ENCODE measurements around the gene TTC39C.

- TF ChIP-seq, protein P1, sequence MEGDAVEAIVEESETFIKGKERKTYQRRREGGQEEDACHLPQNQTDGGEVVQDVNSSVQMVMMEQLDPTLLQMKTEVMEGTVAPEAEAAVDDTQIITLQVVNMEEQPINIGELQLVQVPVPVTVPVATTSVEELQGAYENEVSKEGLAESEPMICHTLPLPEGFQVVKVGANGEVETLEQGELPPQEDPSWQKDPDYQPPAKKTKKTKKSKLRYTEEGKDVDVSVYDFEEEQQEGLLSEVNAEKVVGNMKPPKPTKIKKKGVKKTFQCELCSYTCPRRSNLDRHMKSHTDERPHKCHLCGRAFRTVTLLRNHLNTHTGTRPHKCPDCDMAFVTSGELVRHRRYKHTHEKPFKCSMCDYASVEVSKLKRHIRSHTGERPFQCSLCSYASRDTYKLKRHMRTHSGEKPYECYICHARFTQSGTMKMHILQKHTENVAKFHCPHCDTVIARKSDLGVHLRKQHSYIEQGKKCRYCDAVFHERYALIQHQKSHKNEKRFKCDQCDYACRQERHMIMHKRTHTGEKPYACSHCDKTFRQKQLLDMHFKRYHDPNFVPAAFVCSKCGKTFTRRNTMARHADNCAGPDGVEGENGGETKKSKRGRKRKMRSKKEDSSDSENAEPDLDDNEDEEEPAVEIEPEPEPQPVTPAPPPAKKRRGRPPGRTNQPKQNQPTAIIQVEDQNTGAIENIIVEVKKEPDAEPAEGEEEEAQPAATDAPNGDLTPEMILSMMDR (IDR thresholded peaks at IDR 0.05; ENCODE audit: insufficient read depth, low read depth, low read length) = no peak
- no peak for TF ChIP-seq EZH2 (IDR thresholded peaks at IDR 0.05; ENCODE audit: insufficient read depth, low read length)
Measured at GRCh38 chr18:24006712-24007313, 7.7 kb upstream of the TTC39C start.

All from astrocyte (in vitro differentiated cells and primary cell).